Activated CD8-positive, alpha-beta memory T cell treated with anti-CD3 and anti-CD28 coated beads for 4 hours (primary cell): Measurements from ENCODE around the gene AMPD2.

Experiments used
- DNase-seq, 2 donors: peaks; one replicate each; pipeline ENCODE4 v3.0.0-alpha.2; 2020; ENCODE audit warnings: low read depth in 2 of 2

The AMPD2 gene

DNA sequence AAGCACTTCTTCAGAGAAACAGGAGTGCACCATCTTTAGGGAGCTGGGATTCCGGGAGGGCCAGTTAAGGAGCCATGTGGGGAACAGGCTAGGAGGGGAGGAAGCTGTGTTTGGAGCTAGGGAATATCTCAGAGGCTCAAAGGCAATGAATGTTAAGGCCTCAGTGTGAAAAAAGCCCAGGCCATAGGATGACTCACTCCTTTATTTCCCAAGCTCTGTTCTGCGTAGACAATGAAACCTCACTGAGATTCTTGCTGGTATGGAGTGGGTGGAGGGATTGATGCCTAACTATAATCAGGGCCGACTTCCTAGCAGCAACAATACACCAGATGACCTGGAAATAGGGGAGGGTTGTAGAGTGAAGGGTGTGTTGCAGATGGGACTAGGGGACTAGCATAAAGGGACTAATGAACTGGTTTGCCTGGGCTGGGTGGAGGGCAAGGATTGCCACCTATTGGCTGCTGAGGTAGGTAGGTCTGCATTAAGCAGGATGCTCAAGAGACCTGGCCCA lies 2.3 kb upstream of the AMPD2 start:
- no peak for DNase-seq

DNA sequence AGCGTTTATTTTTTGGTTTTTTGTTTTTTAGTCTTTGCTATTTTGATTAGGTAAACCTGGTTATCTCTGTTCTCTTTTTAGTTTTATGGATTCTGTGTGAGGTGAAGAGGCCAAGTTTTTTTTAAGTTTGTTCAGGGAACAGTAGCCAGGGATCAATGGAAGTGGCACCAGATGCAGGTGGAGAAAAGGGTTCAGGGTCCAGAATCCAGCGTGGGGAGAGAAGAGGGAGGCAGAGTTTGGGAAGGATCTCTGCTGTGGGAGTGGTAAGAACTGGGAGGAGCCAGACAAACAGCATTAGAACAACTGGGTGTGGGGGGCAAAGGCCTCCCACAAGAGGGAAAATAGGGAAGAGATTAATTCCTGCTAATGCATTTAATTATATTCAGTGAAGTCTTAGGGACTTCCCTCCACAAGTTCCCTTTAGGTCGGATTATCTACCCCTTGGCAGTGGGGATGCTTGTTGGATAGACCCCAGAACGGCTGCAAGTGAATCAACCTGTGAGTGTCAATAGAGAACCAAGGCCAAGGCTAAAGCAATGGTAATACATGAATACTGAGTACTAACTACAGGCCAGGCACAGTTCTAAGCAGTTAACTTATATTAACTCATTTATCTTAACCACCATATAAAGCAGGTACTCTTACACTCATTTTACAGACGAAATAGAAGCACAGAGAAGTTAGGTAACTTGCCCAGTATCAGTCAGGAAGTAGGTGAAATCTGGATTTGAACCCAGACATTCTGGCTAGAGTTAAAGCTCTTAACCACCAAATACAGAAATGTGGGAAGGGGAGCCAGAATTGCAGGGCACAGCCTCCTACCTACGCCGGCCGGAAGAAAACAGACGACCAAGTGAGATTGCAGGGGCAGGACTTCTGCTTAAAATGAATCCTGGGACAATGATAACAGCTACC lies 719 bp upstream of the AMPD2 start:
- no peak for DNase-seq

DNA sequence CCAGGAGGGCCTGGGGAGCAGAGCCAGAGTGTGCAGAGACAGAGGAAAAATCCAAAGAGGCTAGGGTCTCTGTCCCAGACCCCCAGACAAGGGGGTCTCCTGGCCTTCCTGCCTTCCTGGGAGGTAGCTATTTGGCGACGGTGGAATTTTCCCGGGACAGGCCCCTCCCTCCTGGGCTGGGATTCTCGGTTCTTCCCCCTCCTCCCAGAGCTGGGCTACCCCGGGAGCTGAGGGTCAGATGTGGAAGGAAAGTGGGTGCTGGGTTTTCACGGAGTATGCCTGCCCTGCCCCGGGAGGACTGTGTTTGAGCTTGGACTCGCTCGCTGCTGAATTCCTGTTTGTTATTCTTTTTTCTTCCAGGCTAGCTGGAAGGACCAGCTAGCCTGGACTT lies 759 bp downstream of the AMPD2 start:
- DNase-seq = no peak

DNA sequence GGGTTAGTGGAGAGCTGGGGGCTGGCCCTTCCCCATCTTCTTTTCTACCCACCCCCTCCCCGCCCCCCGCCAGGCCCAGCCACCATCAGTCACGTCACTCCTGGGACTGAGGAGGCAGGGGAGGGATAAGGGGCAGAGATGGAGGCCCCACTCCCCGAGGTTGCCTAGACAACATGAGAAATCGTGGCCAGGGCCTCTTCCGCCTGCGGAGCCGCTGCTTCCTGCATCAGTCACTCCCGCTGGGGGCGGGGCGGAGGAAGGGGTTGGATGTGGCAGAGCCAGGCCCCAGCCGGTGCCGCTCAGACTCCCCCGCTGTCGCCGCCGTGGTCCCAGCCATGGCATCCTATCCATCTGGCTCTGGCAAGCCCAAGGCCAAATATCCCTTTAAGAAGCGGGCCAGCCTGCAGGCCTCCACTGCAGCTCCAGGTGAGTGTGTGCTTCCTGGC lies 1.2 kb downstream of the AMPD2 start:
- DNase-seq = peak; percentile 93 to 94

DNA sequence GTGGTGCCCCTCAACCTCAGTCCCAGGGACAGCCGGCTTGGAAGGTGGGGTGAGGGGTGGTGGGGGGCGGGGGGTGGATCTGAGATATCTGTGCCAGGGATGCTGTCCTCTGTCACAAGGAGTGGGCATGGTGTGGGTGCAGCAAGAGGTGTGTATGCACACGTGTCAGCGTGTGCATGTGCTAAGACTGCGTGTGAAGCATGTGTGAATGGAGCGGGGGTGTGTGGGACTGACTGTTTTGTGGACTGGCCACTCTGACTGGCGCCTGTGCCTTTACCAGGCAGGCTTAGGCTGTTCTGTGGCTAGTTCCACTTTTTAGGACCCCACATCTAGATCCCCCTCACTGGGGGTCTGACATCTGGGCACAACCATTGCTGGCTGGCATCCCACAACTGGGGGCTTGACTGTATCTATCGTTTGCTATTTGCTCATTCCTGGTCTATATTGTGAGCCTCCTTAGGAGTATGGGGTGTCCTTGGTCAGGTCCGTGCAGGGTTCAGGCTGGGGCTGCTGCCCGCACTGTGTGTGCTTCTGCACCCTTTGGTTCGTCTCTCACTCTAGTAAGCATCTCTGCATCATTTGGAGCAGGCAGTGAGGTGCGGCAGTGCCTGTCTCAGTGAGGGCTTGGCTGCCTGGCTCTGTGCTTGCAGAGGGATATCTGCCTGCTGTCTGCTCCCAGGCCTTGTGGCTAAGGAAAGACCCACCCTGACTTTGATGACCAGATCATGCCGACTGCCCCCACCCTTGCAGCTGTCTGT lies 1.9 kb downstream of the AMPD2 start:
- no peak for DNase-seq

DNA sequence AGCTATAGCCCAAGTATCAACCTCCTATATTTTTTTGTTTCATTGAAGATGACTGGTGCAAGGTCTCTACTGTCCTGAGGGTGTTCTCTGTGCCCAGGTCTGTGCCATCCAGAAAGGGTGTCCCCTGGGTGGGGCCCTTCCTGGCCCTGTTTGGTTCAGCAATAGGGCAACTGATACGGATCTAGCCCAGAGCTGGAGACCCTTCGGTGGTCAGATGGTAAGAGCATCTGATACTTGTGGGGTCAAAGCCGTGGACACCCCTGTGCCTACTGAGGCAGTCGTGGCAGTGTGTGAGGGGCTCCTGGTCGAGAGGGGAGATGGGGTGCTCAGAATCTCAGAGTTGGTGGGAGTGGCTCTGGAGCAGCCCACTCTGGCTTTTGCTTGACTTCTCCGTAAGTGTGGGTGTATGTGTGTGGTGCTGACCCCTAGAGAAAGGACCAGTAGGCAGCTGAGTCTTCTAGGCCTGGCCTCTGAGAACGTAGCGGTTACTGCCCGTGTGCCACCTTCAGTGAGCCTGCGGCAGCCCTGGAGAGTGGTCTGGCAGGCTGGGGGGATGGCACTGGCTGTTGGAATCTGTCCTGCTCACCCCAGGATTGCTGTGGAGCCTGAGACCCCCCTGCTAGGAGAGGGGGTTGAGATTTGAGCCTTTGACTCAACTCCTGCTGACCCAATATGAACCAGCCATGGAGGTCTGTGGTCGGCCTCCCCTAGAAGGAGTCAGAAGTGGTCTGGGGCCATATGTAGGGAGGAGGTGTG lies 2.7 kb downstream of the AMPD2 start:
- no peak for DNase-seq

DNA sequence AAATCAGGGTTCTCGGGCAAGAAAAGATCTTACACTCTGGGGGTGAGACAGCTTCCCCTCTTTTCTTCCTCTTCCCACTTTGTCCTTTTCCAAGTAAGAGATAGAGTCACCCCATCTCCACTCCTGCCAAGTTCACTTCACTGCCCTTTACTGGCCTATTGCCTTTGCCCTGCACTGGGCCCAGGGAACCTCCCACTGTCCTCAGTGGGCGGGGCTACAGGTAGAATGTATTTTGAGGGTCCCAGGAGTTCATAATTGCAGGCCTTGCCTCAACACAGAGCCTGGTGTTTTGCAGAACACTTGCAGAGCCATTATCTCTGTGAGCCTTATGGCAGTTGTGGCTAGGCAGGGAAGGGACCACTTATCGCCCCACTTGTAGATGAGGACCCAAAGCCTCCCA lies 3.3 kb downstream of the AMPD2 start:
- DNase-seq = no peak

DNA sequence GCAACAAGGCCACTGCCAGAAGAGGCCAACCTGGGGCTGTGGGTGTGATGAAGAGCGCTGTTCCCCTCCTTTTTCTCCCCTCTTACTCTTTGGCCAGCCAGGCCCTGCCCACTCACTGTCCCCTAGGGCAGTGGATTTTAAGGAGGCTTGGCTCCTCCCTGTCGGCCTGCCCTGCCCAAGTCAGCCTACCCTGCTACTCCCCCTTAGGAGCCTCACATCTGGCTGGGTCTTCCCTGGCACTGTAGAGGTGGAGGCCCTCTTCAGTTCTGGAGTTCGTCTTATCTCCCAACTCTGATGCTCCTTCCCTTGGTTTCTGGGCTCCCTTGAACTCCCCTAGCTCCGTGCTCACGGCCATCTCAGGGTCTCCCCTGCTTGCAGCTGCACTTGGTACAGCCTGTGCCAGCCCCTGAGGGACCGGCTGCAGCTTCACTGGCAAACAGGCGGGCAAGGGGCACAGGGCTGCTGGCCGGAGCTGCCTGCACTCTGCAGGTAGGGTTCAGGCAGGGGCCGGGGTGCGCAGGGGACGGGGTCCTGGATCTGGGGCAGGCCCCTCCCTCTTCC lies 4.0 kb downstream of the AMPD2 start:
- DNase-seq = no peak

DNA sequence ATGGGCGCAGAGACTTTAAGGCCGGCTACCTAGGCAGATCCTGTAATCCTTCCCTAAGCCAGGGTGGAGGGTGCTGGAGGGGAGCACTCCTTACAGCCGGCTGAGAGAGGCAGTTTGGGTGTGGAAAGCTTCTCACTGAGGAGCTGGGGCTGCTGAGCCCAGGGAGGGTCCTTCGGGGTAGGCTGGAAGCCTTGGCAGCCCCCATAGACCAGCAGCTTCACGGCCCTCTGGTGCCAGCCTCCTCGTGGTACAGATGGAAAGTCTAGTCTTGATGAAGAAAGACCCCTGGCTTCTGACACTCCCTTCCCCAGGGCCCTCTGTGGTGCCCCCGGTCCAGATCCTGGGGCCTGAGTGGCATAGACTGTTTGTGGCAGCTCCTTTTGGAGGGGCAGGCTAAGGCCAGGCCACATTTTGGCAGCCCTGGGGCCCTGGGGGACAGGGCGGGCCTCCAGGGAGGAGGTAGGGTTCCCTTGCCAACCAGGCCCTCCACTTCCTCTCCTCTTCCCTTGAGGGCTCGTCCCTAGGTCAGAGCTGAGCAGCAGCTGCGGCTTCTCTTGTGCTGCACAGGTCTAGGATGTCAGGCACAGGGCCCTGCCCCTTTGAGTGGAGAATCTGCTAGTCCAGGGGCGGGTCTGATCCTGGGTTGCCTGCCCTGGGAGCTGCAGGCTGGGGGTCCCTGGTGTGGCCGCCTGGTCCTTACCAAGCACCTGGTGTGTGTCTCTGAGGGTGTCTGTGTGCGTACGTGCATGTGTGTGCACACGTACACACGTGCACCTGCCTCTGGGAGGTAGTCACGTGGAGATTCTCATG lies 4.8 kb downstream of the AMPD2 start:
- DNase-seq = no peak

DNA sequence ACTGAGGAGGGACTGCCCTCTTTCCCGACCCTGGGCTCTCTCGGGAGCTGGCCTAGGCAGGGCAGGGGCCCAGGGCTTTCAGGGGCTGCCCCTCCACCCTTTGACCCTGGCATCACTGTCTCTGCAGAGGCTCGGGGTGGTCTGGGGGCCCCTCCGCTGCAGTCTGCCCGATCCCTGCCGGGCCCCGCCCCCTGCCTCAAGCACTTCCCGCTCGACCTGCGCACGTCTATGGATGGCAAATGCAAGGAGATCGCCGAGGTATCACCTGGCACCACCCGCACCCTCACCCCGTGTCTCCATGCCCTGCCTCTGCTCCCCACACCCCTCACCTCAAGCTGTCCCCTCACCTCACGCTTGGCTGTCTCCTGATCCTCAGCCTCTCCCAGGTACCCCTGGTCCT lies 5.5 kb downstream of the AMPD2 start:
- no peak for DNase-seq

DNA sequence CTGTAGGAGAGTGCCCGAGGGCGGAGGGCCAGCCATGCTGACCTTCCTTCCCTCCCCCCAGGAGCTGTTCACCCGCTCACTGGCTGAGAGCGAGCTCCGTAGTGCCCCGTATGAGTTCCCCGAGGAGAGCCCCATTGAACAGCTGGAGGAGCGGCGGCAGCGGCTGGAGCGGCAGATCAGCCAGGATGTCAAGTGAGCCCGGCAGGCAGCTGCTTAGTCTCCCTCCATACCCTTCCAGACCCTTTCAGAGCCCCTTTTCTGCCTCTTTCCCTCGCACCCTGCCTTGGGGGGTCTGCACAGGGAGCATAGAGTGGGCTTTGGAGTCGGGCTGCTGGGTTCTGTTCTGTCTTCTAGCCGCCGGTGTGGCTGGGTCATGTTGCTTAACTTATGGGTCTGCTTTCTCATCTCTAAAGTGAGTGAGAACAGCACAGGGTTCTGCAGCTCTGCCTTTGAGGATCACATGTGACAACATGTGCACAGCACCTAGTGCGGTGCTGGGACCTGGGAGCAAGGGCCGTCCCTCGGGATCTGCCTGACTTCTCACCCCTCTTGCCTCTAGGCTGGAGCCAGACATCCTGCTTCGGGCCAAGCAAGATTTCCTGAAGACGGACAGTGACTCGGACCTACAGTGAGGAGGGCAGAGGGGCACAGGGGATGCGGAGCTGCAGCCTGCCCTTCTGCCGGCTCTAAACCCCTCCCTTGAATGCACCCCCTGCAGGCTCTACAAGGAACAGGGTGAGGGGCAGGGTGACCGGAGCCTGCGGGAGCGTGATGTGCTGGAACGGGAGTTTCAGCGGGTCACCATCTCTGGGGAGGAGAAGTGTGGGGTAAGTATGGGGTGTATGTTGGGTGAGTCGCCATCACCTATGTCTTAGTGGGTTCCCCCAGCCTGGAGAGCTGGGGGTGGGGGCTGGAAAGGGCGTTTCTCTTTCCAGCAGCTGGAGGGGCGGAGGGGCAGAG lies 6.2 kb downstream of the AMPD2 start:
- DNase-seq = no peak

DNA sequence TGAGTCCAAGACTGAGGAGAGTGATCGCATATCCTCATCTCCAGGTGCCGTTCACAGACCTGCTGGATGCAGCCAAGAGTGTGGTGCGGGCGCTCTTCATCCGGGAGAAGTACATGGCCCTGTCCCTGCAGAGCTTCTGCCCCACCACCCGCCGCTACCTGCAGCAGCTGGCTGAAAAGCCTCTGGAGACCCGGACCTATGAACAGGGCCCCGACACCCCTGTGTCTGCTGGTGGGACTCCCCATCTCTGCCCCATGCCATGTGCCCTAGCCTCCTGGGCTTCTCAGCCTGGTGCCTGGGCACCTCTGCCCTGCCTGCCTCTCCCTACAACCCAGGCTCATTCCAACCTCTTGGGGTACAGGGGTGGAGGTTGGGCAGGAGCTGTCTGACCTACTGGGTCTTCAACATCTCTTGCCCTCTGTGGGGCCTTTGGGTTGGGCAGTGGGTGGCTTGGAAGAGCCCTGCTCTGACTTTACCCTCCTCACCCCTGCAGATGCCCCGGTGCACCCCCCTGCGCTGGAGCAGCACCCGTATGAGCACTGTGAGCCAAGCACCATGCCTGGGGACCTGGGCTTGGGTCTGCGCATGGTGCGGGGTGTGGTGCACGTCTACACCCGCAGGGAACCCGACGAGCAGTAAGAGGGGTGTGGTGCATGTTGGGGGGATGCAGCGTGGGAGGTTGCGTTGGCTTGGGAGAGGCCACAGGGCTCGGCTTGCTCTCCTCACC lies 7.2 kb downstream of the AMPD2 start:
- no peak for DNase-seq

DNA sequence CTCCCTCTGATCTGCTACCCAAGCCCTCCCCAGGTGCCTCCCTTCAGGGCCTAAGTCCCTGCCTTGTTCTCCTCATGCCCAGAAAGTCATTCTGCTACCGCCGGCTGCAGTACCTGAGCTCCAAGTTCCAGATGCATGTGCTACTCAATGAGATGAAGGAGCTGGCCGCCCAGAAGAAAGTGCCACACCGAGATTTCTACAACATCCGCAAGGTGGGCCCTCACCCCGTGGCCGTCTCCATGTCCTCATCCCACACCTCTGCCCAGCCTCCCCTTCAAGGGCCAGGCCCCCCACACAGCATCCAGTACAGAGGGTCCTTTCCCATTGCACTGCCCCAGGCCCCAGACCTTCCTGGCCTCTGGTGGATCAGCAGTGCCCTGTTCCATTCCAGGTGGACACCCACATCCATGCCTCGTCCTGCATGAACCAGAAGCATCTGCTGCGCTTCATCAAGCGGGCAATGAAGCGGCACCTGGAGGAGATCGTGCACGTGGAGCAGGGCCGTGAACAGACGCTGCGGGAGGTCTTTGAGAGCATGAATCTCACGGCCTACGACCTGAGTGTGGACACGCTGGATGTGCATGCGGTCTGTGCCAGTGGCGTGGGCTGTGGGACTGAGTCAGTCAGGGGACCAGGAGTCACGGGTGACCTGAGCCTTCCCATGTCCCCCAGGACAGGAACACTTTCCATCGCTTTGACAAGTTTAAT lies 8.2 kb downstream of the AMPD2 start:
- DNase-seq = no peak

DNA sequence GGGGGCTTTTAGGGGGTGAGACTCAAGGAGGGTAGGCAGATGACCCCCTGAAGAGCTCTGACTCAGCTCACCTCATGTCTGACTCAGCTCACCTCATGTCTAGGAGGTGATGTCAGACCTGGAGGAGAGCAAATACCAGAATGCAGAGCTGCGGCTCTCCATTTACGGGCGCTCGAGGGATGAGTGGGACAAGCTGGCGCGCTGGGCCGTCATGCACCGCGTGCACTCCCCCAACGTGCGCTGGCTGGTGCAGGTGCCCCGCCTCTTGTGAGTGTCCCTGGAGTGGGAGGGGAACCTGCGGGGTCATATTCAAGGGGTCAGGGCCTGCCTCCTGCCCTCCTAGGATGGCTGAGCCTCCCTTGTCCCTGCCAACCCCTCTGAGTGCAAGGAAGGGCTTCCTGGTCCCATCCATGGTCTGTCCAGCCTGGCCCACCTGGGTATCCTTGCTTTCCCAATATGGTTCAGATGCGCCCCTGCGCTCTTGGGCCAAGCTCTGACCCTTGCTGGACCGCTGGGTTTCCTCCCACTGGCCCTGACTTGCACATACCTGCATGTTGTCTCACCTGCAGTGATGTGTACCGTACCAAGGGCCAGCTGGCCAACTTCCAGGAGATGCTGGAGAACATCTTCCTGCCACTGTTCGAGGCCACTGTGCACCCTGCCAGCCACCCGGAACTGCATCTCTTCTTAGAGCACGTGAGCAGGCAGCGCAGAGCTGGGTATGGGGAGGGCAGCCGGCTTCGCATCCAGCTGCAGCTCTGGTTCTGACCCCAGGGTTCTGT lies 9.1 kb downstream of the AMPD2 start:
- no peak for DNase-seq

DNA sequence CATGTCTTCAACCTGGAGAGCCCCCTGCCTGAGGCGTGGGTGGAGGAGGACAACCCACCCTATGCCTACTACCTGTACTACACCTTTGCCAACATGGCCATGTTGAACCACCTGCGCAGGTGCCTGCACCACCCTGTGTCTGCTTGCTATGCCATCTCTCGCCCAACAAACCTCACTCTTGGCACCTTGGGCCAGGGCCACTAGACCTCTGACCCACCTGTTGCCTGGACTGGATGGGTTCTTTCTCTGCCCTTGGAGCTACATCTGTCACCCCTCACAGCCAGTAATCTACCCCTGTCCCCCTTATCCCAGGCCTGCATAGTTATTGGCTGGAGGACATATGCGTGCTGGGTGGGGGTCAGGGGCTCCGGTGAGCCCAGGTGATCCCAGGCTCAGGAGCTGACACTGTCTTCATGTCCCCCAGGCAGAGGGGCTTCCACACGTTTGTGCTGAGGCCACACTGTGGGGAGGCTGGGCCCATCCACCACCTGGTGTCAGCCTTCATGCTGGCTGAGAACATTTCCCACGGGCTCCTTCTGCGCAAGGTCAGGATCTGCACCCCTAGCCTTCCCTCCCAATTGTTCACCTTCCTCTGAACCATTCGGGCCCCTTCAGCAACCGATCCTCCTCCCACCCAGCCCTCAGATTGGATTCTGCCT lies 9.9 kb downstream of the AMPD2 start:
- DNase-seq = no peak

DNA sequence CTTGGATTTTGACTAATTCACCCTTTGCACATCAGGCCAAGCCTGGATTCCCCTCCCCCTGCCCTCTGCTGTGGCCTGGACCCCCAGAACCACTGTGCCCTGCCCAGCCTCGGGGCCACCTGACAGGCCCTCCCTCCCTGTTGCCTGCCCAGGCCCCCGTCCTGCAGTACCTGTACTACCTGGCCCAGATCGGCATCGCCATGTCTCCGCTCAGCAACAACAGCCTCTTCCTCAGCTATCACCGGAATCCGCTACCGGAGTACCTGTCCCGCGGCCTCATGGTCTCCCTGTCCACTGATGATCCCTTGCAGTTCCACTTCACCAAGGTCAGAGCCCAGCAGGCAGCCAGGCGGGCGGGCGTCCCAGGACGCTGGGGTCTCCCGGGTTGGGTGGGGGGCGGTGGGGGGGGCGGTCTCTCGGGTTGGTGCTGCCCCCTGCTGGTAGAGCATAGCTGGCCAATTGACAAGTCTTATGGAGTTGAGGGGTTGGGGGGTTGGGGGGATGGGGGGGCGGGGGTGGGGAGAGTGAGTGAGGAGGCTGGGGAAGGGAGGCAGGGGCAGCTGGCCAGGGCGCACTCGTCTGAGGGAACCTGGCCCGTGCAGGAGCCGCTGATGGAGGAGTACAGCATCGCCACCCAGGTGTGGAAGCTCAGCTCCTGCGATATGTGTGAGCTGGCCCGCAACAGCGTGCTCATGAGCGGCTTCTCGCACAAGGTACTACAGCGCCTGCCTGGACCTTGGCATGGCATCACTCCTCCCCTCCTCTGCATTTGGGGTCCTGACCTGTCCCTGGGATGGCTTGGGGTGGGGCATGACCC lies 10.7 kb downstream of the AMPD2 start:
- no peak for DNase-seq
